PC-3 (cell line): ENCODE data around the gene CFAP99.

ENCODE experiments used
- CTCF ChIP-seq: fragments of 300-600 bp; sonication (generic); conservative IDR thresholded peaks from 2 replicates; pipeline ENCODE4 v1.5.1; 2017; ENCODE audit warnings: antibody characterized with exemption, low read depth, mild to moderate bottlenecking, low read length
- EZH2 ChIP-seq: fragments of 300-600 bp; sonication (generic); IDR thresholded peaks from one replicate; pipeline ENCODE4 v1.6.1; 2017; ENCODE audit warnings: antibody characterized with exemption, mild to moderate bottlenecking, low read length; ENCODE audit not compliant: unreplicated experiment

GRCh38 chr4:2426711-2427275 lies 8.0 kb downstream of the CFAP99 start:
- TF ChIP-seq CTCF (no peak), EZH2 (no peak)
